Testis (tissue), 2 donors: ENCODE results near the gene GPD1L.

Source experiments
- POLR2A ChIP-seq: fragments of 450-650 bp; IDR thresholded peaks from one replicate; pipeline ENCODE4 v1.6.1; 2017; ENCODE audit warnings: antibody characterized with exemption, mild to moderate bottlenecking, moderate library complexity
- TF ChIP-seq, protein P1 (sequence below), 3 experiments: fragments of 450-650 bp in 2 of 3; fragments of 200-600 bp in 1 of 3; sonication (generic) in 1 of 3; IDR thresholded peaks; one replicate each; pipeline ENCODE4 v1.5.1; 2016 to 2019; ENCODE audit warnings: antibody characterized with exemption in 3 of 3, mild to moderate bottlenecking in 2 of 3, moderate library complexity in 1 of 3

DNA sequence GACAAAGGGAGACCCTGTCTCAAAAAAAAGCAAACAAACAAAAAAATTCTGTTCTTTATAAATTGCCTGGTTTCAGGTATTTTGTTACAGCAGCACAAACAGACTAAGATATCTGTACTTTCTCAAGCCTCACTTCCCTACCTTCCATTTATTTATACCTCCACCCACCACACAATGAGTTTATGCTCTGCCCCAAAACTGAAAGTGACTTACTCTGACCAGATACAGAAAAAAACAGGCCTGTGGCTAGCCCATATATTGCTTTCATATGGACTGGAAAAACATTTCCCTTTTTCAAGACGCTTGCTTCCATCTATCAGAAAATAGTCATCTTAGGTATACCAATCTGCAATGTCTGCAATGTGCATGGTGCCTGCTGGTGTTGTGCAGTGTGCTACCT lies 8.7 kb upstream of the GPD1L start:
- TF ChIP-seq, protein P1, sequence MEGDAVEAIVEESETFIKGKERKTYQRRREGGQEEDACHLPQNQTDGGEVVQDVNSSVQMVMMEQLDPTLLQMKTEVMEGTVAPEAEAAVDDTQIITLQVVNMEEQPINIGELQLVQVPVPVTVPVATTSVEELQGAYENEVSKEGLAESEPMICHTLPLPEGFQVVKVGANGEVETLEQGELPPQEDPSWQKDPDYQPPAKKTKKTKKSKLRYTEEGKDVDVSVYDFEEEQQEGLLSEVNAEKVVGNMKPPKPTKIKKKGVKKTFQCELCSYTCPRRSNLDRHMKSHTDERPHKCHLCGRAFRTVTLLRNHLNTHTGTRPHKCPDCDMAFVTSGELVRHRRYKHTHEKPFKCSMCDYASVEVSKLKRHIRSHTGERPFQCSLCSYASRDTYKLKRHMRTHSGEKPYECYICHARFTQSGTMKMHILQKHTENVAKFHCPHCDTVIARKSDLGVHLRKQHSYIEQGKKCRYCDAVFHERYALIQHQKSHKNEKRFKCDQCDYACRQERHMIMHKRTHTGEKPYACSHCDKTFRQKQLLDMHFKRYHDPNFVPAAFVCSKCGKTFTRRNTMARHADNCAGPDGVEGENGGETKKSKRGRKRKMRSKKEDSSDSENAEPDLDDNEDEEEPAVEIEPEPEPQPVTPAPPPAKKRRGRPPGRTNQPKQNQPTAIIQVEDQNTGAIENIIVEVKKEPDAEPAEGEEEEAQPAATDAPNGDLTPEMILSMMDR (IDR thresholded peaks at IDR 0.05), result no peak
- no peak for TF ChIP-seq POLR2A
